K562 (cell line): ENCODE data around the gene ABCB7. TPM values are rescaled to one million over a fixed set of nuclear protein-coding genes. Genes with fewer than 3 reads are reported as not detected.

ENCODE experiments used
- ATAC-seq: fragments of 200-7000 bp; cut with Tn5 transposase; 3 replicates; pipeline ENCODE4 v1.9.1; 2020; ENCODE audit warnings: moderate library complexity
- BruUV-seq: library from RNA; stranded (reverse); fragments of 400-500 nt; replicated peaks from 2 replicates; lab custom pipeline; 2021; lab: Mats Ljungman, UMichigan
- CTCF ChIA-PET: fragments of 300-600 bp; formaldehyde crosslinking; extraction: SDS; loops from one replicate; lab custom pipeline; 2021; ENCODE audit warnings: low intra/inter-chr PET ratio; lab: Yijun Ruan, JAX
- POLR2A ChIA-PET: fragments of 300-600, 350-650 bp; sonication (Branson Sonifier 250); formaldehyde crosslinking; extraction: SDS; loops from one replicate; lab custom pipeline; 2021; ENCODE audit warnings: antibody characterized with exemption, inconsistent platforms; lab: Yijun Ruan, JAX
- DNase-seq, 4 experiments: peaks; one replicate each; pipeline versions ENCODE4 v3.0.0 to v3.0.0-alpha.2; 2011 to 2018; ENCODE audit warnings: low spot score in 3 of 4, mixed read lengths in 3 of 4; ENCODE audit errors: extremely low read depth in 1 of 4
- FAIRE-seq: peaks from 2 replicates; lab custom pipeline; 2011; peaks lifted over from hg19 to GRCh38; lab: Jason Lieb, UNC
- H2AFZ ChIP-seq: 2 replicates; pipeline ENCODE4 v1.6.0; 2011; ENCODE audit warnings: low read depth, low read length, control low read depth, inconsistent platforms
- H3K27ac ChIP-seq: fragments of 200-600 bp; 3 replicates; pipeline ENCODE4 v1.8.0; 2011; ENCODE audit warnings: low read depth, mild to moderate bottlenecking, control low read depth, inconsistent platforms, low read length, moderate library complexity, mixed read lengths; ENCODE audit errors: extremely low read depth
- H3K27me3 ChIP-seq, 2 experiments: fragments of 300-600 bp in 1 of 2; 2 replicates in 1 of 2; 3 replicates in 1 of 2; pipeline versions ENCODE4 v1.6.0 to v1.8.0; 2011; ENCODE audit warnings: inconsistent platforms in 2 of 2, low read length in 2 of 2, mild to moderate bottlenecking in 1 of 2, mixed read lengths in 1 of 2, moderate library complexity in 1 of 2; ENCODE audit not compliant: control insufficient read depth in 2 of 2, insufficient read depth in 2 of 2
- H3K36me3 ChIP-seq: fragments of 300-600 bp; 3 replicates; pipeline ENCODE4 v1.8.0; 2011; ENCODE audit warnings: mild to moderate bottlenecking, low read length, inconsistent platforms; ENCODE audit not compliant: control insufficient read depth, insufficient read depth
- H3K4me1 ChIP-seq, 2 experiments: fragments of 200-600 bp in 1 of 2; replicated peaks in 1 of 2; 2 replicates in 1 of 2; 3 replicates in 1 of 2; pipeline versions ENCODE4 v1.5.1 to v1.8.0; 2011; ENCODE audit warnings: inconsistent platforms in 2 of 2, low read length in 2 of 2, mild to moderate bottlenecking in 1 of 2, mixed read lengths in 1 of 2, moderate library complexity in 1 of 2; ENCODE audit not compliant: control insufficient read depth in 2 of 2, insufficient read depth in 2 of 2
- H3K4me2 ChIP-seq: 2 replicates; pipeline ENCODE4 v1.6.1; 2011; ENCODE audit warnings: low read length, control low read depth, inconsistent platforms, mixed read lengths; ENCODE audit not compliant: insufficient read depth
- H3K4me3 ChIP-seq: fragments of 200-600 bp; sonication (generic), shearing (Covaris generic); 2 replicates; pipeline ENCODE4 v1.5.1; 2016; ENCODE audit warnings: control low read depth, inconsistent platforms
- H3K79me2 ChIP-seq: fragments of 200-600 bp; 3 replicates; pipeline ENCODE4 v1.8.0; 2011; ENCODE audit warnings: low read length, inconsistent platforms; ENCODE audit not compliant: control insufficient read depth, insufficient read depth
- H3K9ac ChIP-seq, 2 experiments: 2 replicates each; pipeline versions ENCODE4 v1.6.0 to v1.6.1; 2011; ENCODE audit warnings: low read depth in 2 of 2, low read length in 2 of 2, control low read depth in 1 of 2, inconsistent platforms in 1 of 2, mild to moderate bottlenecking in 1 of 2, mixed read lengths in 1 of 2; ENCODE audit not compliant: insufficient read depth in 1 of 2
- H3K9me1 ChIP-seq: one replicate; pipeline ENCODE4 v1.6.0; 2011; ENCODE audit warnings: inconsistent platforms, mild to moderate bottlenecking, low read length, moderate library complexity; ENCODE audit not compliant: control insufficient read depth, insufficient read depth
- H3K9me3 ChIP-seq: replicated peaks from 2 replicates; pipeline ENCODE4 v1.5.1; 2011; ENCODE audit warnings: low read depth, low read length, inconsistent platforms; ENCODE audit not compliant: control insufficient read depth, insufficient read depth
- H4K20me1 ChIP-seq: replicated peaks from 2 replicates; pipeline ENCODE4 v1.6.1; 2011; ENCODE audit warnings: low read length, inconsistent platforms, mixed read lengths; ENCODE audit not compliant: control insufficient read depth, insufficient read depth
- MEIS2 ChIP-seq: fragments of 450-650 bp; IDR thresholded peaks from 2 replicates; pipeline ENCODE4 v1.6.1; 2014; ENCODE audit warnings: mild to moderate bottlenecking; ENCODE audit not compliant: partially characterized antibody
- PURB ChIP-seq: sonication (generic); formaldehyde crosslinking; IDR thresholded peaks from 2 replicates; pipeline ENCODE4 v1.9.0; 2021; ENCODE audit warnings: low read depth, mild to moderate bottlenecking, missing genetic modification reagents
- RHOXF2B ChIP-seq: fragments of 250-450 bp; sonication (Bioruptor Pico); conservative IDR thresholded peaks from 2 replicates; pipeline ENCODE4 v1.5.1; 2021
- SMARCE1 ChIP-seq: fragments of 450-650 bp; IDR thresholded peaks from 2 replicates; pipeline ENCODE4 v1.7.1; 2016; ENCODE audit warnings: mild to moderate bottlenecking
- WGBS: fragments of 100-300 bp; shearing (Covaris generic); methylation state at CpG from one replicate; pipeline ENCODE4 v1.1.6; 2016; ENCODE audit warnings: low coverage, mixed read lengths; ENCODE audit not compliant: insufficient coverage; ENCODE audit errors: missing lambda C conversion rate; 5-methylcytosine and 5-hydroxymethylcytosine counted together
- in situ Hi-C: fragments of 300-500 bp; cut with MboI; formaldehyde crosslinking; loops from 4 replicates; pipeline ENCODE4 v1.15.0; 2018; ENCODE audit warnings: inconsistent platforms, mixed read lengths
- intact Hi-C: fragments of 100-400 bp; cut with micrococcal nuclease; formaldehyde crosslinking; loops from 2 replicates; pipeline ENCODE4 v1.14.2; 2022
- polyA plus RNA-seq, 8 experiments: library from polyadenylated mRNA; depleted of rRNA in 4 of 8; stranded (reverse) in 5 of 8; unstranded in 3 of 8; fragments of >200 nt; fragmentation: Nextera tagmentation in 2 of 8; fragmentation: Illumina TruSeq in 1 of 8; extraction: Ambion mirVana in 2 of 8; extraction: Trizol in 1 of 8; gene quantifications; 2 replicates each; pipeline versions ENCODE4 v1.2.1 to v1.2.3, GENCODE V29; 2011 to 2014; ENCODE audit warnings: inconsistent platforms in 1 of 8, missing spikeins in 1 of 8
- total RNA-seq, 7 experiments: library from RNA; depleted of rRNA in 6 of 7; stranded (reverse); fragments of >200 nt in 6 of 7; fragmentation: Illumina TruSeq in 2 of 7; extraction: Trizol in 2 of 7; gene quantifications; 2 replicates each; pipeline versions ENCODE4 v1.2.1 to v1.2.3, GENCODE V29; 2011 to 2021; ENCODE audit warnings: low replicate concordance in 1 of 7
- TF ChIP-seq, protein P1 (sequence below), 2 experiments: IDR thresholded peaks in 1 of 2; conservative IDR thresholded peaks in 1 of 2; 2 replicates each; pipeline ENCODE4 v1.6.1; 2016; ENCODE audit warnings: low read depth in 2 of 2, mild to moderate bottlenecking in 1 of 2, missing compliant biosample characterization in 1 of 2, missing genetic modification characterization in 1 of 2, moderate library complexity in 1 of 2

Gene ABCB7
- total and polyA plus RNA-seq, 9 of the 15 experiments (the other 6 are each of a cell fraction or from before 2014, with no cell fraction given) = 18.3 to 46.2 (median 24.2) TPM

DNA sequence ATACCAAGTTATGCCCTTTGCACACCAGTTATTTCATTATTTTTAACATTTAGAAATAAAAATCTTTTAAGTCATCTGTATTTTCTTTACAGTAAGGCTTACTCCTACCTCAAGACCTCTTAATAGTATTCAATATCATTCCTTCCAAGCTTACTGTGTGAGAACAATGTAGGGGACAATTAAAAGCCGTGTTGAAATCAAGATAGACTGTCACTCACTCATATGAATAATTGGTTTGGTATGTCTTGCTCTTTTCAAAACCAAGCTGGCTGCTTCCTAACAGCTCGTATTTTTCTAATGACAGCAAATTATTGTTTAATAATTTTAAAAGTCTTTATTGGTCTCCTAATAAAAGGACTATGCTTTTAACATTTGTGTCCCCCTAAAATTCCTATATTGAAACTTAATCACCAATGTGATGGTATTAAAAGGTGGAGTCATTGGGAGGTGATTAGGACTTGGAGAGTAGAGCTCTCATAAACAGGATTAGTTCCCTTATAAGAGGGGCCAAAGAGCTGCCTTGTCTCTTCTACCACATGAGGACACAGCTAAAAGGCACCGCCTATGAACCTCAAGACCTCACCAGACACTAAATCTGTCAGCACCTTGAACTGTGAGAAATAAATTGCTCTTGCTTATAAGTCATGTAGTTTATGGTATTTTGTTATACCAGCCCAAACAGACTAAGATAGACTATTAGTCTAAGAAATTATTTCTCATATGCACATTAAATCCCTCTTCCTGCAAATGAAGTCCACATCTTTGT is 4.1 kb downstream of the ABCB7 start:
- intact Hi-C loops (no loop called here), in situ Hi-C loops (no loop called here)
- Histone ChIP-seq H3K9me1 (no peaks in the 10 kb centered on the region), H3K9ac (no peak overlapping the region), H3K4me3 (no peak overlapping the region), H3K27ac (no peak overlapping the region), H2AFZ (no peak overlapping the region), H4K20me1 (no peaks in the 10 kb centered on the region), H3K79me2 (peaks cover 64% of the 10 kb centered on the region), H3K4me2 (no peak overlapping the region), H3K9me3 (no peaks in the 10 kb centered on the region), H3K4me1 (peaks cover 0 to 3% of the 10 kb centered on the region in 2 experiments; a peak in 3 of 5 replicates), H3K27me3 (no peaks in the 10 kb centered on the region), H3K36me3 (no peaks in the 10 kb centered on the region)
- BruUV-seq = no TSS peak
- ChIA-PET POLR2A (no interaction called here), CTCF (no interaction called here)
- FAIRE-seq (no peak), DNase-seq (peak in 1 of 4 experiments; percentile 50), ATAC-seq (peak; percentile 47)
- WGBS = 17% methylated on average over 3 of the region's 3 CpGs
- TF ChIP-seq SMARCE1 (no peak), PURB (CRISPR knock-in tag) (no peak), RHOXF2B (no peak), MEIS2 (peak; percentile 91)
- TF ChIP-seq, protein P1, sequence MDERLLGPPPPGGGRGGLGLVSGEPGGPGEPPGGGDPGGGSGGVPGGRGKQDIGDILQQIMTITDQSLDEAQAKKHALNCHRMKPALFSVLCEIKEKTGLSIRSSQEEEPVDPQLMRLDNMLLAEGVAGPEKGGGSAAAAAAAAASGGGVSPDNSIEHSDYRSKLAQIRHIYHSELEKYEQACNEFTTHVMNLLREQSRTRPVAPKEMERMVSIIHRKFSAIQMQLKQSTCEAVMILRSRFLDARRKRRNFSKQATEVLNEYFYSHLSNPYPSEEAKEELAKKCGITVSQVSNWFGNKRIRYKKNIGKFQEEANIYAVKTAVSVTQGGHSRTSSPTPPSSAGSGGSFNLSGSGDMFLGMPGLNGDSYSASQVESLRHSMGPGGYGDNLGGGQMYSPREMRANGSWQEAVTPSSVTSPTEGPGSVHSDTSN (CRISPR knock-in tag; IDR thresholded peaks at IDR 0.05; ENCODE audit: low read depth) = no peak
- TF ChIP-seq, protein P1 (tag; conservative IDR thresholded peaks at IDR 0.05; ENCODE audit: low read depth) = peak; percentile 88
